Activated naive CD8-positive, alpha-beta T cell treated with anti-CD3 and anti-CD28 coated beads, Interleukin-2, amount 50 U/mL, for 24 hours (primary cell): ENCODE data around the gene RITA1.
A peak's percentile ranks its signal among the peaks of the same experiment; 100 is the strongest.

Source experiments
- ATAC-seq: fragments of 150-1000 bp; cut with Tn5 transposase; one replicate; pipeline ENCODE4 v1.10.0; 2021
- DNase-seq: peaks from one replicate; pipeline ENCODE4 v3.0.0; 2021
- H3K27ac Mint-ChIP-seq: one replicate; pipeline ENCODE4 v1.8.0; 2021; ENCODE audit warnings: mild to moderate bottlenecking, mixed read lengths
- H3K27me3 Mint-ChIP-seq: one replicate; pipeline ENCODE4 v1.8.0; 2021; ENCODE audit warnings: mixed read lengths
- H3K36me3 Mint-ChIP-seq: one replicate; pipeline ENCODE4 v1.8.0; 2021; ENCODE audit warnings: low read depth, mixed read lengths
- H3K4me1 Mint-ChIP-seq: one replicate; pipeline ENCODE4 v1.8.0; 2021; ENCODE audit warnings: mixed read lengths
- H3K4me3 Mint-ChIP-seq: one replicate; pipeline ENCODE4 v1.8.0; 2021; ENCODE audit warnings: mild to moderate bottlenecking, moderate library complexity, mixed read lengths
- H3K9me3 Mint-ChIP-seq: one replicate; pipeline ENCODE4 v1.8.0; 2021; ENCODE audit warnings: mixed read lengths

Gene RITA1

GRCh38 chr12:113232840-113233585 is 47.5 kb downstream of the RITA1 start:
- ATAC-seq (peak; percentile 89), DNase-seq (peak; percentile 68)
- Mint-ChIP-seq H3K27me3 (no peaks in the 10 kb centered on the region), H3K9me3 (no peaks in the 10 kb centered on the region), H3K36me3 (peaks cover 48% of the 10 kb centered on the region), H3K4me1 (peaks cover 69% of the 10 kb centered on the region), H3K27ac (peak overlapping the region; percentile 92), H3K4me3 (peak overlapping the region; percentile 70)

- Mint-ChIP-seq H3K4me1 (peaks cover 63% of the 10 kb centered on the region), H3K27ac (peak overlapping the region; percentile 52), H3K36me3 (peaks cover 44% of the 10 kb centered on the region), H3K27me3 (no peaks in the 10 kb centered on the region), H3K9me3 (no peaks in the 10 kb centered on the region), H3K4me3 (no peak overlapping the region)
- ATAC-seq (no peak), DNase-seq (no peak)
These were observed 48.4 kb downstream of the RITA1 start for GRCh38 chr12:113233967-113234366.

- no peak for ATAC-seq
- H3K27ac Mint-ChIP-seq = no peak overlapping the region
- H3K27me3 Mint-ChIP-seq = no peaks in the 10 kb centered on the region
- H3K9me3 Mint-ChIP-seq = no peaks in the 10 kb centered on the region
- DNase-seq = no peak
- H3K4me3 Mint-ChIP-seq = no peak overlapping the region
- H3K36me3 Mint-ChIP-seq = peaks cover 39% of the 10 kb centered on the region
- H3K4me1 Mint-ChIP-seq = peaks cover 61% of the 10 kb centered on the region
These were observed 49.0 kb downstream of the RITA1 start for GRCh38 chr12:113234483-113234882.

- H3K4me3 Mint-ChIP-seq = no peak overlapping the region
- DNase-seq (no peak), ATAC-seq (no peak)
- no peak overlapping the region for H3K27ac Mint-ChIP-seq
- H3K27me3 Mint-ChIP-seq = no peaks in the 10 kb centered on the region
- H3K4me1 Mint-ChIP-seq = peaks cover 52% of the 10 kb centered on the region
- peaks cover 34% of the 10 kb centered on the region for H3K36me3 Mint-ChIP-seq
- H3K9me3 Mint-ChIP-seq = no peaks in the 10 kb centered on the region
These were observed 50.5 kb downstream of the RITA1 start for GRCh38 chr12:113235976-113236375.

- no peak for DNase-seq
- Mint-ChIP-seq H3K27ac (no peak overlapping the region), H3K36me3 (peaks cover 27% of the 10 kb centered on the region), H3K9me3 (no peaks in the 10 kb centered on the region), H3K4me1 (peaks cover 46% of the 10 kb centered on the region), H3K4me3 (no peak overlapping the region), H3K27me3 (no peaks in the 10 kb centered on the region)
- no peak for ATAC-seq
These were observed 51.2 kb downstream of the RITA1 start for GRCh38 chr12:113236539-113237399.

- Mint-ChIP-seq H3K4me1 (peaks cover 36% of the 10 kb centered on the region), H3K36me3 (peaks cover 26% of the 10 kb centered on the region), H3K9me3 (no peaks in the 10 kb centered on the region), H3K27ac (no peak overlapping the region), H3K4me3 (no peak overlapping the region), H3K27me3 (no peaks in the 10 kb centered on the region)
- DNase-seq (no peak), ATAC-seq (no peak)
These were observed 52.2 kb downstream of the RITA1 start for GRCh38 chr12:113237748-113238147.

- Mint-ChIP-seq H3K36me3 (peaks cover 23% of the 10 kb centered on the region), H3K27me3 (no peaks in the 10 kb centered on the region), H3K27ac (no peak overlapping the region), H3K4me3 (no peak overlapping the region), H3K9me3 (no peaks in the 10 kb centered on the region), H3K4me1 (peaks cover 31% of the 10 kb centered on the region)
- ATAC-seq (no peak), DNase-seq (no peak)
These were observed 52.8 kb downstream of the RITA1 start for GRCh38 chr12:113238309-113238708.

DNA sequence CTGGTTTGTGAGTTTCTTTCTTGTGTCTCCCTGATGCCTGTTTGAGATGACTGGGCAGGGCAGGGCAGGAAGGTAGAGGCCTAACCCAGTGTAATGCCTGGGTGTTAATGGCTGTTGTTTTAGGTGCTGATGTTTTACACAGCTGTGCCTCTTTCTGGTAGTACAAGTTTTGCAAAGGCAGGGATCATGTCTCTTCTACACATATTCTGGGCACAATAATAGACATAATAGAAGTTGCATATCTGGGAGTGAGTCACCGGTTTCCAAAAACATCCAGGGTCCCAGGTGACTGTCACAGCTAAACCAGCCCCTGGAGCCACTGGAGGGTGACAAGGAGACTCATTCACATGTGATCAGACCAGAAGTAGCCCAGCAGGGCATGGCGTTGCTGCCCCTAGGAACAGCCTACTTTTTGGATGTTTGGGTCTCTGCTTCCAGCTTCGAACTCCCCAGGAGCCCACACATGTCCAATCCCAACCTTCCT is 53.8 kb downstream of the RITA1 start:
- Mint-ChIP-seq H3K4me3 (no peak overlapping the region), H3K27me3 (no peaks in the 10 kb centered on the region), H3K9me3 (no peaks in the 10 kb centered on the region), H3K27ac (no peak overlapping the region), H3K36me3 (peaks cover 14% of the 10 kb centered on the region), H3K4me1 (peaks cover 24% of the 10 kb centered on the region)
- ATAC-seq = no peak
- no peak for DNase-seq

DNA sequence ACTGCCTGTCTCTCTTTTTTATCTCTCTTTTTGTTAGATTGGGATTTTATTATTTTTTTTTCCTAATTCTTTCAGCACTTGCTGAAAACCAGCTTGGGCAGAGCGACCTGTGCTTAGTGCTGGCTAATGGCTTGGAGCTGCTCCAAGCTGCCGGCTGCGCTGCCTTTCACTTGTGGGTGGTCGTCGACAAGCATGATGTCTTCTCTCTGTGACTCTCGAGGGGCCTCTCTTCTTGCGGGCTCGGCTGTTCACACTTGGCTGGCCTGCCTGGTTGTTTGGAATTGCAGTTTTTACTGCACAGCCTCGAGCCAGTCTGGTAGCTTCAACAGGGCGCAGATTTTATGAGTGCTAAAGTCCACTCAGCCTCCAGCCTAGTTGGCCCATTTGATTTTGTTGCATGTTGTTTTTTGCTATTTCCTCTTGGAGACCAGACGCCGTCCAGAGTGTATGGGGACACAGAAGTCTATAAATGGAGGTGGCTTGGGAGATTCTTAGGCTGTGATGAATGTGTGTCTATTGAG is 54.4 kb downstream of the RITA1 start:
- no peaks in the 10 kb centered on the region for H3K9me3 Mint-ChIP-seq
- no peaks in the 10 kb centered on the region for H3K27me3 Mint-ChIP-seq
- H3K4me3 Mint-ChIP-seq = no peak overlapping the region
- H3K4me1 Mint-ChIP-seq = peaks cover 22% of the 10 kb centered on the region
- H3K36me3 Mint-ChIP-seq = peaks cover 17% of the 10 kb centered on the region
- DNase-seq = no peak
- H3K27ac Mint-ChIP-seq = no peak overlapping the region
- ATAC-seq = no peak

GRCh38 chr12:113240395-113240794 is 54.9 kb downstream of the RITA1 start:
- no peaks in the 10 kb centered on the region for H3K9me3 Mint-ChIP-seq
- H3K27me3 Mint-ChIP-seq = no peaks in the 10 kb centered on the region
- H3K4me3 Mint-ChIP-seq = no peak overlapping the region
- no peak for ATAC-seq
- H3K36me3 Mint-ChIP-seq = peaks cover 19% of the 10 kb centered on the region
- no peak for DNase-seq
- no peak overlapping the region for H3K27ac Mint-ChIP-seq
- peaks cover 18% of the 10 kb centered on the region for H3K4me1 Mint-ChIP-seq

- Mint-ChIP-seq H3K36me3 (peaks cover 20% of the 10 kb centered on the region), H3K27me3 (no peaks in the 10 kb centered on the region), H3K4me3 (no peak overlapping the region), H3K9me3 (no peaks in the 10 kb centered on the region), H3K27ac (no peak overlapping the region), H3K4me1 (peaks cover 14% of the 10 kb centered on the region)
- DNase-seq = no peak
- no peak for ATAC-seq
These were observed 55.9 kb downstream of the RITA1 start for GRCh38 chr12:113241191-113242025.
